Activated naive CD8-positive, alpha-beta T cell treated with anti-CD3 and anti-CD28 coated beads, Interleukin-2, amount 50 U/mL, for 16 hours (primary cell): Measurements from ENCODE around the gene MIOX.

Source experiments
- DNase-seq: peaks from one replicate; pipeline ENCODE4 v3.0.0-alpha.2; 2020; ENCODE audit warnings: low read depth, low spot score

MIOX gene

GRCh38 chr22:50486561-50487289, at the start of gene MIOX:
Gene MIOX, plus strand, starts transcription at chr22:50486859. Its CDS starts 39 bp downstream, at chr22:50486898.
- DNase-seq, result no peak

- DNase-seq, result no peak
These were observed 49.0 kb upstream of the MIOX start for GRCh38 chr22:50437511-50438304.

- DNase-seq, result no peak
These were observed 48.1 kb upstream of the MIOX start for GRCh38 chr22:50438305-50439275.

GRCh38 chr22:50439314-50439870, 47.3 kb upstream of the MIOX start:
- DNase-seq, result no peak

- DNase-seq, result no peak
These were observed 46.8 kb upstream of the MIOX start for GRCh38 chr22:50439871-50440331.

GRCh38 chr22:50440544-50441249, 46.0 kb upstream of the MIOX start:
- DNase-seq, result no peak

GRCh38 chr22:50441428-50441993, 45.1 kb upstream of the MIOX start:
- DNase-seq, result no peak

- DNase-seq, result no peak
These were observed 43.5 kb upstream of the MIOX start for GRCh38 chr22:50443197-50443596.

- no peak for DNase-seq
These were observed 42.6 kb upstream of the MIOX start for GRCh38 chr22:50443801-50444625.

GRCh38 chr22:50444663-50445062, 42.0 kb upstream of the MIOX start:
- DNase-seq, result no peak

GRCh38 chr22:50445071-50445879, 41.4 kb upstream of the MIOX start:
- no peak for DNase-seq

GRCh38 chr22:50445880-50446707, 40.6 kb upstream of the MIOX start:
- no peak for DNase-seq

- no peak for DNase-seq
These were observed 39.7 kb upstream of the MIOX start for GRCh38 chr22:50446708-50447575.

- DNase-seq, result no peak
These were observed 38.8 kb upstream of the MIOX start for GRCh38 chr22:50447576-50448551.

- DNase-seq, result no peak
These were observed 34.0 kb upstream of the MIOX start for GRCh38 chr22:50452649-50453048.
